DND-41 (cell line): ENCODE measurements around the gene CYP27A1.

ENCODE experiments used
- ATAC-seq: fragments of 200-7000 bp; cut with Tn5 transposase; 3 replicates; pipeline ENCODE4 v1.9.1; 2021; ENCODE audit warnings: low read depth; ENCODE audit not compliant: insufficient read depth
- DNase-seq: peaks from one replicate; pipeline ENCODE4 v3.0.0-alpha.2; 2020
- H2AFZ ChIP-seq: 2 replicates; pipeline ENCODE4 v1.6.0; 2012; ENCODE audit warnings: low read depth, low read length
- H3K27ac ChIP-seq: 2 replicates; pipeline ENCODE4 v1.5.1; 2012; ENCODE audit warnings: low read length, inconsistent platforms
- H3K27me3 ChIP-seq: fragments of 200-600 bp; sonication (generic); 2 replicates; pipeline ENCODE4 v1.6.0; 2012; ENCODE audit warnings: low read length, mild to moderate bottlenecking, inconsistent platforms; ENCODE audit not compliant: insufficient read depth, poor library complexity
- H3K36me3 ChIP-seq: 2 replicates; pipeline ENCODE4 v1.5.1; 2012; ENCODE audit warnings: low read length, inconsistent platforms; ENCODE audit not compliant: insufficient read depth
- H3K4me1 ChIP-seq: 2 replicates; pipeline ENCODE4 v1.5.1; 2012; ENCODE audit warnings: mild to moderate bottlenecking, low read length; ENCODE audit not compliant: insufficient read depth
- H3K4me2 ChIP-seq: 2 replicates; pipeline ENCODE4 v1.6.0; 2012; ENCODE audit warnings: mild to moderate bottlenecking, moderate library complexity, low read length, inconsistent platforms; ENCODE audit not compliant: insufficient read depth
- H3K4me3 ChIP-seq, 2 experiments: fragments of 200-600 bp in 1 of 2; shearing (Covaris generic) in 1 of 2; 2 replicates each; pipeline ENCODE4 v1.5.1; 2012 to 2016; ENCODE audit warnings: inconsistent platforms in 2 of 2, low read length in 2 of 2, mild to moderate bottlenecking in 2 of 2, low read depth in 1 of 2, moderate library complexity in 1 of 2
- H3K79me2 ChIP-seq: 2 replicates; pipeline ENCODE4 v1.6.0; 2012; ENCODE audit warnings: low read length, inconsistent platforms; ENCODE audit not compliant: insufficient read depth
- H3K9ac ChIP-seq: 2 replicates; pipeline ENCODE4 v1.6.0; 2012; ENCODE audit warnings: low read depth, mild to moderate bottlenecking, inconsistent platforms, low read length, moderate library complexity
- H3K9me3 ChIP-seq: 2 replicates; pipeline ENCODE4 v1.5.1; 2012; ENCODE audit warnings: low read length, moderate library complexity, mild to moderate bottlenecking, inconsistent platforms; ENCODE audit not compliant: insufficient read depth, severe bottlenecking
- H4K20me1 ChIP-seq: 2 replicates; pipeline ENCODE4 v1.6.0; 2012; ENCODE audit warnings: low read length; ENCODE audit not compliant: insufficient read depth
- CTCF ChIP-seq: IDR thresholded peaks from 2 replicates; pipeline ENCODE4 v1.5.1; 2012; ENCODE audit warnings: borderline replicate concordance, low read length, moderate library complexity, mild to moderate bottlenecking; ENCODE audit not compliant: poor library complexity, severe bottlenecking; ENCODE audit errors: extremely low read depth
- EZH2 ChIP-seq: IDR thresholded peaks from 3 replicates; pipeline ENCODE4 v1.6.1; 2012; ENCODE audit warnings: borderline replicate concordance, low read depth, mild to moderate bottlenecking, moderate library complexity, low read length, inconsistent platforms; ENCODE audit not compliant: severe bottlenecking

Gene CYP27A1

DNA sequence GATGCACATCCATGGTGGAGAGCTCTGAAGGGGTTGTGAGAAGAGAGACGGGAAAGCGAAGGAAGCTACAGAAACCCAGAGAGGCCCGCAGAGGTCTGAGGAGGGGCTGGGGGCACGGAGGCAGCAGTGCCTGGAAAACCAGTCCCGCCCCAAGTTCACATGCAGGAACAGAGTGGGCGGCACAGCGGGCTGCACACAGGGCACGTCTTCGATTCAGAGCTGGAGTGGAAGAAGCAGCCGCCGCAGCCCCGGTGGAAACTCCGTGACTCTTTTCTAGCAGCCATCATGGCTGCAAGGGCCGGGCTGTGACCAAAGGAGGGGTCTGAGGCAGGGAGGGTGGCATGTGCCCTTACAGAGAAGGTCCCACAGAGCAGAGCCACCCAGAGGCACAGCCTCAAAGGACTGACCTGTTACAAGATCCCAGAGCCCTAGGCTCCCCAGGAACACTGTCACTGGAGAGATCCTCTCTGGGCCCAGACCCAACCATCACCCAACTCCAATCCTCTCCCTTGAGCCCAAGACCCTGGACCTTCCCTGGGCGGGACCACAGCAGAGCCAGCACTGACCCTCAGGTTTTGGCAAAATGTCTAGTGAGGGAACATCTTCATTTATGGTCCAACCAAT, 38.9 kb downstream of the CYP27A1 start:
- no peaks in the 10 kb centered on the region for H4K20me1 ChIP-seq
- H3K4me1 ChIP-seq: no peaks in the 10 kb centered on the region
- no peak for DNase-seq
- H3K9me3 ChIP-seq: no peaks in the 10 kb centered on the region
- no peak overlapping the region for H3K27ac ChIP-seq
- H3K36me3 ChIP-seq: no peaks in the 10 kb centered on the region
- no peak overlapping the region for H3K4me3 ChIP-seq
- H2AFZ ChIP-seq: no peak overlapping the region
- no peak for ATAC-seq
- no peak overlapping the region for H3K9ac ChIP-seq
- no peak overlapping the region for H3K4me2 ChIP-seq
- TF ChIP-seq EZH2 (no peak), CTCF (no peak)
- H3K27me3 ChIP-seq: peaks cover 12% of the 10 kb centered on the region
- H3K79me2 ChIP-seq: no peaks in the 10 kb centered on the region

DNA sequence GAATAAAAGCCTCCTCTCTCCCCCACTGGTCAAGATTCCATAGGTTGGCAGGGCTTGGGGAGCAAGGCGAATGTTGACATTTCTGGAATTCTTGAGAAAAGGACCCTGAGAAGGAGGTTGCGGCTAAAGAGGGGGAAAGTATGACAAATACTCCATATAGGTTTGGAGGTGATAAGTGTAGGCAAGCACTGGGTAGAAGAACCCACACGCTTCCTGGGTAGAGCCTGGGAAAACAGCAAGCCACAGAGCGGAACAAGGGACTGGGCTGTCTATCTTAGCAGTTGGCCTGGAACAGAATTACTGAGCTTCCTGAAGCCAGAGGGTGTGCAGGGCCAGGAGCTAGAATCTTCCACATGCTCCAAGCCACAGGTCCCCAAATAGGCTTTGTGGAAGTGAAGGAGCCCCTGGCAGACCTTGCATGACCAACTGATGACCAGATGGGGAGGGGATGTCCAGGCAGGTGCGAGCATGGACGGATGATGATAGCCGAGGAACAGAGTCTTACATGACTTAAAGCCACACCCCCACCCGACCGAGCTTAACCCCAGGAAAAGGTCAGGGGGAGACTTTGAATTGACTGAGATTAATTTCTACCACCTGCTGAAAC, 39.8 kb downstream of the CYP27A1 start:
- Histone ChIP-seq H3K9me3 (no peaks in the 10 kb centered on the region), H3K9ac (no peak overlapping the region), H3K27me3 (peaks cover 10% of the 10 kb centered on the region), H3K4me1 (no peaks in the 10 kb centered on the region), H4K20me1 (no peaks in the 10 kb centered on the region), H3K27ac (no peak overlapping the region), H2AFZ (no peak overlapping the region), H3K4me3 (no peak overlapping the region), H3K36me3 (no peaks in the 10 kb centered on the region), H3K4me2 (no peak overlapping the region), H3K79me2 (no peaks in the 10 kb centered on the region)
- TF ChIP-seq CTCF: no peak
- TF ChIP-seq EZH2: no peak
- DNase-seq (no peak), ATAC-seq (no peak)

- ATAC-seq (no peak), DNase-seq (no peak)
- no peak overlapping the region for H3K9ac ChIP-seq
- H3K79me2 ChIP-seq: no peaks in the 10 kb centered on the region
- H3K27ac ChIP-seq: no peak overlapping the region
- H3K4me1 ChIP-seq: no peaks in the 10 kb centered on the region
- H3K4me3 ChIP-seq: no peak overlapping the region
- H3K36me3 ChIP-seq: no peaks in the 10 kb centered on the region
- TF ChIP-seq CTCF (no peak), EZH2 (no peak)
- no peaks in the 10 kb centered on the region for H3K9me3 ChIP-seq
- peaks cover 8% of the 10 kb centered on the region for H3K27me3 ChIP-seq
- H2AFZ ChIP-seq: no peak overlapping the region
- H3K4me2 ChIP-seq: no peak overlapping the region
- no peaks in the 10 kb centered on the region for H4K20me1 ChIP-seq
Observed at GRCh38 chr2:218822622-218823021, 40.7 kb downstream of the CYP27A1 start.
